CD4-positive, alpha-beta T cell treated with Interleukin-6 for 4 hours (primary cell): ENCODE measurements around the gene COL27A1.

ENCODE experiments used
- DNase-seq: peaks from one replicate; pipeline ENCODE4 v3.0.0-alpha.2; 2020; ENCODE audit warnings: mixed read lengths

COL27A1 gene

GRCh38 chr9:114229295-114229694 is 74.0 kb downstream of the COL27A1 start:
- DNase-seq = no peak

GRCh38 chr9:114230068-114230467 is 74.7 kb downstream of the COL27A1 start:
- no peak for DNase-seq

GRCh38 chr9:114231273-114231672 is 75.9 kb downstream of the COL27A1 start:
- DNase-seq = no peak

- DNase-seq = no peak
Measured at GRCh38 chr9:114231719-114232449, 76.5 kb downstream of the COL27A1 start.

- no peak for DNase-seq
Measured at GRCh38 chr9:114233491-114234185, 78.3 kb downstream of the COL27A1 start.

- DNase-seq = no peak
Measured at GRCh38 chr9:114235033-114235661, 79.8 kb downstream of the COL27A1 start.

GRCh38 chr9:114236391-114237138 is 81.2 kb downstream of the COL27A1 start:
- no peak for DNase-seq

- DNase-seq = no peak
Measured at GRCh38 chr9:114237247-114237646, 81.9 kb downstream of the COL27A1 start.

GRCh38 chr9:114237781-114238180 is 82.4 kb downstream of the COL27A1 start:
- DNase-seq = no peak

GRCh38 chr9:114238472-114238871 is 83.1 kb downstream of the COL27A1 start:
- DNase-seq = no peak

- no peak for DNase-seq
Measured at GRCh38 chr9:114238891-114239875, 83.8 kb downstream of the COL27A1 start.

- DNase-seq = no peak
Measured at GRCh38 chr9:114240216-114240615, 84.9 kb downstream of the COL27A1 start.

GRCh38 chr9:114240647-114241558 is 85.6 kb downstream of the COL27A1 start:
- no peak for DNase-seq

GRCh38 chr9:114242837-114243236 is 87.5 kb downstream of the COL27A1 start:
- DNase-seq = no peak

GRCh38 chr9:114243240-114243639 is 87.9 kb downstream of the COL27A1 start:
- DNase-seq = no peak

- DNase-seq = no peak
Measured at GRCh38 chr9:114244570-114244969, 89.2 kb downstream of the COL27A1 start.

- DNase-seq = no peak
Measured at GRCh38 chr9:114246558-114246957, 91.2 kb downstream of the COL27A1 start.

GRCh38 chr9:114247077-114247476 is 91.7 kb downstream of the COL27A1 start:
- no peak for DNase-seq

- DNase-seq = no peak
Measured at GRCh38 chr9:114247491-114247890, 92.2 kb downstream of the COL27A1 start.

GRCh38 chr9:114248299-114248707 is 93.0 kb downstream of the COL27A1 start:
- DNase-seq = no peak
